NCI-H446 (cell line): ENCODE results near the gene TAF1C.
"Not testable (repeated sequence)": the region's sequence is repeated elsewhere in the genome, so short reads cannot be mapped to it uniquely, and the experiment has no call there.

Source experiments
- DNase-seq, 2 experiments: peaks; one replicate each; lab custom pipeline; 2025; lab: John Stamatoyannopoulos, UW

TAF1C gene

DNA sequence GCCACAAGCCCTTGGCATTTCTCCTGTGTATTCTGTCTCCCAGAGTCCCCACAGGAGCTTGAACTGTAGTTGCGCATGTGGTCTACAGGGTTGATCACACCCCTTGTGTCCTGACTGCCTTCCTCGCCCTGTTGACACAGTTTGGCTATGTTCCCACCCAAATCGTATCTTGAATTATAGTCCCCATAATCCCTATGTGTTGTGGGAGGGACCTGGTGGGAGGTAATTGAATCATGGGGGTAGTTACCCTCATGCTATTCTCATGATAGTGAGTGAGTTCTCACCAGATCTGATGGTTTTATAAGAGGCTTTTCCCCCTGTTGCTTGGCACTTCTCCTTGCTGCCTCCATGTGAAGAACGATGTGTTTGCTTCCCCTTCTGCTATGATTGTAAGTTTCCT is 25.3 kb upstream of the TAF1C start:
- no peak for DNase-seq

DNA sequence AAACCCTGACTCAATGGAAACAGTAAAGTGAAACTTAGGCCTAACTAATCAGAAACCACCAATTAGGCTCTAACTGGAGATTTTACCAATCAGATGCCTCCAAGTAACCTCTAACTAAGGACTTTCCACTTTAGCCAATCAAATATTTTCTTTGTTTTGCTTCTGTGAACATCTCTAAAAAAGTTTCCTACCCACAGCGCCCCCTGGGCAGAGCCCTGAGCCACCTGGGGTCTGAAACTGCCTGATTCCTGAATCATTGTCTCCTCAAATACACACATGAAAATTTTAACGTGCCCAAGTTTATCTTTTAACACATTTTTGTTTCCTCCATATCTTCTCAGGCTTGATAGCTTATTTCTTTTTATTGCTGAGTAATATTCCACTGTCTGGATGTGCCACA is 23.1 kb upstream of the TAF1C start:
- no peak for DNase-seq

DNA sequence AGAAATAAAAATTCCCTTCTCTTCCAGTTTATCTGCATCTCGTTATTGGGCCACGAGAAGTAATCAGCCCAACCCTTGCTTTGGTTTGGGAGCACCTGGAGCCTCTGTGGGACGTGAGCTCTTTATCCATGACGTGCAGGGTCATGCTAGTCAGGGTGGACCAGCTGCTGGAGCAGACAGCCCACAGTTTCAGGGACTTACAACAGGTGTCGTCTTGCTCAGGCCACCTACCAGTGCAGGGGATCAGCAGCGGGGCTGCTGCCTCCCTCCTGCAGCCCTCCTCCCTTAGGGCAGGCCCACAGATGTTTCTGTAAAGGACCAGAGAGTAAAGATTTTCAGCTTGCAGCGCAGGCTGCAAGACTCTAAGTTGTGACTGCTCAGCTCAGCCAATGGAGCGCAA is 21.0 kb upstream of the TAF1C start:
- DNase-seq: no peak

DNA sequence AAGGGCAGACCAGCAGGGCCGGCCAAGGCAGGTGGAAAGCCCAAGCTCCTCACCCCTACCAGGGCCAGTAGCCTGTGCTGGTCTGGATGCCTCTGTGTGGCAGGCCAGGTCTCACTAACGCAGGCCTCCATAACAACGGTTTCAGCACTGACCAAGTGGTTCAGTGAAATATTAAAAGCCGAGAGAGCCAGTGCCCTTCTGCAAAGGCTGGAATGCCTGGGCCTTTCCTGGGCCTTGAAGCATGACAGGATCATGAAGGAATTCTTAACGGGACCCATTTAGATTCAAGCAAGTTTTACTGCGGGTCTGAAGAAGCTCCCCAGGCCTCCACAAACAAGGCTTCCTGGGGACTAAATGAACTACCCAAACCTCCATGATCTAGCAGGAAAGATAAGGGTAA is 20.4 kb upstream of the TAF1C start:
- DNase-seq: no peak

DNA sequence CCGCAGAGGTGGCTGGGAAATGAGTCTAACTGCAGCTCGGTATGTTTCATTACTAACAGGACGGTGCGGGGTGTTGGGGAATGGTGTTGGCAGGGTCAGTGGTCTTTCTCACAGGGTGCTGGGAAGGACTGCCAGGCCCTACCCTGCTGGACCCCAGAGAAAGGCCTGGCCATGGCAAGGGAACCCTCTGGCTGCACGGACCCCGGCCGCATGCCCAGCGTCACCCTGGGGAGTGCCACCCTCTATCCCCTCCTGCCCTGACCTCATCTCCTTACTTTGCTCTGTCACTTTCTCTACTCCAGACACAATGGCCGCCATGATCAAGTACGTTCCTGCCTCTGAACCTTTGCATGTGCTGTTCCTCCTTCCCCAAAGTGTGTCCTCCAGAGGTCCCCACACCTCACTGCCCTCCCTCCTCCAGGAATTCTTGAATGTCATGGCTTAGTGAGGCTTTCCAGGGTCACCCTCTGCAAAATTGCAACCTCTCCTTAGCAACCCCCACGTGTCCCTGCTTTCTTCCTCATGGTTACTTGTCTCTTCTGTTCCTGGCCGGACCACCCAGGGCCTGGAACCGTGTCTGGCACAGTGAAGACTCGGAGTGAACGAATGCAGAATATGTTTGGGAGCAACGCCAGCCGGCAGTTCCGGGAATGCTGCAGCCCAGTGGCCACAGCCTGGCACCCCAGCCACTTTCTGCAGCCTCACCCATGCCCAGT is 19.3 kb upstream of the TAF1C start:
- DNase-seq: no peak

DNA sequence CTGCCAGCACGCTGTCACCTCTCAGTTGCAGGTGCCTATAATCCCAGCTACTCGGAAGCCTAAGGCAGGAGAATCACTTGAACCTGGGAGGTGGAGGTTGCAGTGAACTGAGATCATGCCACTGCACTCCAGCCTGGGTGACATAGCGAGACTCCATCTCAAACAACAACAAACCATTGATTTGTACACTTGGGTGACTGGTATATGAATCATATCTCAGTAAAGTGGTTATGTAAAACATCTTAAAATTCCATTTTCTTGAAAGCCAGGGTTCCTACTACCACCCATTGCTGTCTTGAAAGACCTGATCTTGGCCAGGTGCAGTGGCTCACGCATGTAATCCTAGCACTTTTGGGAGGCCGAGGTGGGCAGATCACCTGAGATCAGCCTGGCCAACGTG is 18.3 kb upstream of the TAF1C start:
- not testable (repeated sequence) for DNase-seq

DNA sequence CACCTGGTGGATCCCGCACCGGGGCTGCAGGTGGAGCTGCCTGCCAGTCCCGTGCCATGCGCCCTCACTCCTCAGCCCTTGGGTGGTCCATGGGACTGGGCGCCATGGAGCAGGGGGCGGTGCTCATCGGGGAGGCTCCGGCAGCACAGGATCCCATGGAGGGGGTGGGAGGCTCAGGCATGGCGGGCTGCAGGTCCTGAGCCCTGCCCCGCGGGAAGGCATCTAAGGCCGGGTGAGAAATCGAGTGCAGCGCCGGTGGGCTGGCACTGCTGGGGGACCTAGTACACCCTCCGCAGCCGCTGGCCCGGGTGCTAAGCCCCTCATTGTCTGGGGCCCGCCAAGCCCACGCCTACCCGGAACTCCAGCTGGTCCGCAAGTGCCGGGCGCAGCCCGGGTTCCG is 17.7 kb upstream of the TAF1C start:
- DNase-seq: not testable (repeated sequence)

DNA sequence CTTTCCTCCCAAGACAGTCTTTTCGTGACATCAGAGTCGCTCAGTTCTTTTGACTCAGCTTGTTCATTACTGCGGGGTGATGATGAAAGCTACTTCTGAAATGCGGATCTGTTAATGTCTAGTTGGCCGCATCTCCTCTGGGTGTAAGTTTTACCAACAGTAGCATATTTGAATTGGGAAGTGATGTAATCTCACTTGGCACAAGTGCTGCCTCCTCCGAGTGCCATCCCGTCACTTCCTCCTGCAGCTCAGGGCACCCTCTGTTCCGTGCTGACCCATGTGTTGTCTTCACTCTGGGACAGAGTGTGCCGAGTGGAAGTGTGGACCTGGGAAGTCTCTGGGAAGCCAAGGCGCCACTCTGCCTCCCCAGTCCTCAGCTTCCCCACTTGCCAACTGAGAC is 13.0 kb upstream of the TAF1C start:
- DNase-seq: no peak

DNA sequence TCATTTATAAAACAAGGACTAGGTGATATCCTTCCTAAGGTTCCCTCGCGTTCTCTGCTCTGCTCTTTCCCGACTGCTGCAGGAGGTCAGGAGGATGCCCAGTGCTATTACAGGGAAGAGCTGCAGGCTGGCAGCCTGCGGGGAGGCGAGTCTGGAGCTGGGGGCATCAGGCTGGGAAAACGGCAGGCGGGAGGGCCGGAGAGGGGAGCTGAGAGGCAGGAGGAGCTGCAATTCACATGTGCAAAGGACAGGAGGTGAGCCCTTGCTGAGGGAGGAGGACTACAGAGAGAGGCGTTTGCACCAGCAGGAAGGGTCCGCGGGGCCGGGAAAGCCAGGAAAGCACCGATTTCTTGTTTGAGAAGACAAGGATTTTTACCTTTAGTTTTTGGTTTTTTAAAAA is 12.2 kb upstream of the TAF1C start:
- DNase-seq: no peak

DNA sequence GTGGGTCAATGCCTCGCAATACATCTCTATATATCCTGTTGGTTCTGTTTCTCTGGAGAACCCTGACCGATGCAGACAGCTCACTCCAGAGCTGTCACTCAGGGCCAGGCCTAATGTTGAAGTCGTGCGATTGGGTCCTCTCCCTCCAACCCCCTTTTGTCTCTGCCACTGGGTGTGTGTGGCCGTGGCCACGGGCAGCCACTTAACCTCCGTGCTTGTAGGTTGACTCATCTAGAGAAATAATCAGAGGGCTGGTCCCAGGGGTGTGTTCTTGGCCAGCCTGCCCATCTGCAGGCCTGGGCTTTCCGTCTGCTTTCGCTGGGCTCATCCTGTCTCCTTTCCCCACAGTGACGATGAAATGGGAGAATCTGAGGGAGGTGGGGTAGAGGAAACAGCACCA is 11.5 kb upstream of the TAF1C start:
- DNase-seq: no peak

DNA sequence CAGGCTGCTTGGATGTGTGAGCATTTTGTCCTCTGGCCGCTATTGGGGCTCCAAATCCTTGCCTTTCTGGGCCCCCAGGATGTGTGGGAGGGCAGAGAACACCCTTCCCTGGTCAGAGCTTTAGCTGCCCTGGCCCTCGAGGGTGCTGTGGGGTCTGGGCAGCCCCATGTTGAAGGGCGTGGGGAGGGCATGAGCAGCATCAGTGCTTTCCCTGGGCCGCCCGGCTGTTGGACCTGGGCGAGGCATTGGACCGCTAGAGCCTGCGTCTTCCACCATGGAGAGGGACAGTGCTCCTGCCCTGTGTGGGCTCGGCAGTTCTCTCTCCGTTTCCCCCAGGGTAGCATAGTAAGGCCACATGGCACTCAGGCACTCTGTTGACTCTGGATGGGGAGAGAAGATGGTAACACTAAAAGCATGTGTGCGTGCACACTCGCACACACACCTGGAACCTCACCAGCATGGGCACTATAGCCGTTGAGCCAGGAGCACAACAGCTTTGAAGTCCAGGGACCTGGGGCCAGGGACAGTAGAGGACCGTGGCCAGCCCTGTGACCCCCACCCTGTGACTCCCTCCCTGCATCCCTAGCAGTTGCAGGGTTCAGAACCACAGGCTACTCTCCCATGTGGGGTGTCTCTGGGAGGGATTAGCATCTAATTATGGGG is 10.7 kb upstream of the TAF1C start:
- DNase-seq: no peak

DNA sequence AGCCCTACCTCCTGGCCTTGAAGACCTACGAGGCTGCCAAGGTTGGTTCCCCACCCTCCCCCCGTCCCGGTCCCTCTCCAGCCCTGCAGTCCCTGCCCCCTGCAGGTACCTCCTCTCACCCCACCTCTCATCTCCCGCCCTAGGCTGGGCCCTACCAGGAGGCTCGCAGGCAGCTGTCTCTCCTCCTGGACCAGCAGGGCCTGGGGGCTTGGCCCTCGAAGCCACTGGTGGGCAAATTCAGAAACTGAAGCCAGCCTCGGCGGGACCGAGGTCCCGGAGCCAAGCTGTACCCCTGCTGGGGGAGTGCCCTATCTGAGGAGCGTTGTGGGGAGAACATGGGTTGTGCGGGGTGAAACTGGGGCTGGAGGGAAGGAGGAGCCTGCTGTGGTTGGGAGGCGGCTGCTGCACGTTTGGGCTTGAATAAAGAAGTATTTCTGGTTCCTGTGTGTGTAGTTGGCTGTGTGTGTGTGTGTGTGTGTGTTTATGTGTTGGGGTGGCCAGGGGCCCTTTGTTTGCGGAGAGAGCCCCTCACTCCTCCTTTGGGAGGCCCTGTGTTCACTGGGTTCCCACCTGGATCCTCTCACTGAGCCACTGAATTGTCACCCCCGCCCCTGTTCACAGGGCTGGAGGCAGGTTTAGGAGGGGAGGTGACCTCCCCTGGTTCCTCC is 10.0 kb upstream of the TAF1C start:
- no peak for DNase-seq

DNA sequence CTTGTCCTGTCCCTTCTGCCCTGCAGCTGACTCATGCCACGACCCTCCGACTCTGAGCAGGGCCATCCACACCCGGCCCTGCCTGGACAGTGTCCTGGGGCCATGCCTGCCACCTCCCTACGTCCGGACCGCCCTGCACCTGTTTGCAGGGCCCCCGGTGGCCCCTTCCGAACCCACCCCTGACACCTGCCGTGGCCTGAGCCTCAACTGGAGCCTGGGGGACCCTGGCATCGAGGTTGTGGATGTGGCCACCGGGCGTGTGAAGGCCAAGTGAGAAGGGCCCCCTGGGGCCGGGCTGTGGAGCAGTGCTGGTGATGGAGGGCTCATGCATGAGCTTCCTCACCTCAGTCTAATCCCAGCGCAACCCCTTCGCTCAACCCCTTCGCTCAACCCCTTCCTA is 9.2 kb upstream of the TAF1C start:
- no peak for DNase-seq

DNA sequence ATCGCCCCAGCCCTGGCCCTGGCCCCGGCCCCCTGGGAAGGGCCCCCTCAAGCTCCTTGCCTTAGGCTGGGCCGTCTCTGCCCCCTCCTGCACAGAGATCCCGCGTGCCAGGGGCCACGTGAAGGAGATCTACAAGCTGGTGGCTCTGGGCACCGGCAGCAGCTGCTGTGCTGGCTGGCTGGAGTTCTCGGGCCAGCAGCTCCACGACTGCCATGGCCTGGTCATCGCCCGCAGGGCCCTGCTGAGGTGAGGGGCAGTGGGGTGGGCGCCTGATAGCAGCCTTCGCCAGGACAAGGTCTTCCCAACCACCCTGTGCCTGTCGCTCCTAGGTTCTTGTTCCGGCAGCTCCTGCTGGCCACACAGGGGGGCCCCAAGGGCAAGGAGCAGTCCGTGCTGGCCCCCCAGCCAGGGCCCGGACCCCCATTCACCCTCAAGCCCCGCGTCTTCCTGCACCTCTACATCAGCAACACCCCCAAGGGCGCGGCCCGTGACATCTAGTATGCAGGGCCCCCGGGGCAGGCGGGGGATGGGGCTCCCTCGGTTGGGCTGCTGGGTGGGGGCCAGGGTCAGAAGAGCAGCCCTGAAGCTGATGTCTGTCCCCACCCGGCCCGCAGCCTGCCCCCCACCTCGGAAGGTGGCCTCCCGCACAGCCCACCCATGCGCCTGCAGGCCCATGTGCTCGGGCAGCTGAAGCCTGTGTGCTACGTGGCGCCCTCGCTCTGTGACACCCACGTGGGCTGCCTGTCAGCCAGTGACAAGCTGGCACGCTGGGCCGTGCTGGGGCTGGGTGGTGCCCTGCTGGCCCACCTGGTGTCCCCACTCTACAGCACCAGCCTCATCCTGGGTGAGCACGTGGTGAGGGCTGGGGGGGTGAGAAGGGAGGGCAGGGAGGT is 8.6 kb upstream of the TAF1C start:
- no peak for DNase-seq

DNA sequence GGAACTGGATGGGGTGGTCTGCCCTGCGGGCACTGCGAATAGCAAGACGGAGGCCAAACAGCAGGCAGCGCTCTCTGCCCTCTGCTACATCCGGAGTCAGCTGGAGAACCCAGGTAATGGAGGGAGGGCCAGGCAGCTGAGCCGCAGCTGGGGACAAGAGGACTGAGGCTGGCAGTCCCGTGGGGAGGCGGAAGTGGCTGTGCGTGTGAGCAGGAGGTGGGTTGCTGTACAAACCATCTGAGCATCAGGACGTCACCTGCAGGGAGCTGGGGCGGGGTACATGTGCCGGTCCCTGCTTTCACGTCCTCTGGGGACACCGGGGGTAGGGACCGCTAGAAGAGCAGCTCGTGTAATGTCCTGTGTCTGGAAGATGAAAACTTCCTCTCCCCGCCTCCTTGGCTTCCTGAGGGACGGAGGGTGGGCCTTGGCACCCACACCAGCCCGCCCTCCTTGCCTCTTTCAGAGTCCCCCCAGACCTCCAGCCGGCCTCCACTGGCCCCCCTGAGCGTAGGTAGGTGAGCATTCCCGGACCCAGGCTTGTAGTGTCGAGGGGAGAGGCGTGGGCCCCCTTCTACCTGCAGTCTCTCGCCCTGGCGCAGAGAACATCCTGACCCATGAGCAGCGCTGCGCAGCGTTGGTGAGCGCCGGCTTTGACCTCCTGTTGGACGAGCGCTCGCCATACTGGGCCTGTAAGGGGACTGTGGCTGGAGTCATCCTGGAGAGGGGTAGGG is 7.8 kb upstream of the TAF1C start:
- no peak for DNase-seq

DNA sequence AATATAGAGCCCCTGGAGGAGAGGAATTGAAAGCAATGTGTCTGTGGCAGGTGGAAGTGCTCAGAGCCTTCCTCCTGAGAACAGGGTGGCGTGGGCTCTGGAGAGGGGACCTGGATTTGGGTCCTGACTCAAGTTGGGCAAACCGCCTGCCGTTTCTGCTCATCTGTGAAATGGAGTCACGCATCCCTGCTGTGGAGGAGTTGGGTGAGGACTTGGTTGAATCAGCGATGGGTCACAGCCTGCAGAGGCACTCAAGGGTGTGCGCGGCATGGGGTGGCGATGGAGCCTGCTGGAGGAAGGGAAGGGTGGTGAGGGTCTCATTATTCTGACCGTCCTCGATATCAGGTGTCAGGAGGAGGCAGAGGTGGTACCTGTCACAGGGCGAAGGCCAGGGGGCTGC is 7.2 kb upstream of the TAF1C start:
- no peak for DNase-seq

DNA sequence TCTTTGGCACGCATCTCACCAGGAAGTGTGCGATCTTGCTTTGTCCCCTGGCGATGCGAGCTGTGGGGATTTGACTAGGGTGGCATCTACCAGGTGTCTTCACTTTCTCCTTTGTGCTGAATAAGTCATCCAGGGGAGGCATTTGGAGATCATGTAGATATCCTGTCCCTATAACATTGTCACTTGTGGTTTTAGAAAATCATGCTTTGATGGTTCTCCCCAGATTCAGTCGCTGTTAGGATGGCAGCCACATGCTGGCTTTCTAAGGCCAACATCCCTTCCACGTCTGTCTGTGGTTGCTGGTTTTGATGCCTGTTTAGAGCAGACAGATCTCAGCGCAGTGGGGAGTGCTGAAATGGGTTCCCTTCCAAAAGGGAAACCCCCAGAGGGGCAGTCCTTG is 6.6 kb upstream of the TAF1C start:
- no peak for DNase-seq

DNA sequence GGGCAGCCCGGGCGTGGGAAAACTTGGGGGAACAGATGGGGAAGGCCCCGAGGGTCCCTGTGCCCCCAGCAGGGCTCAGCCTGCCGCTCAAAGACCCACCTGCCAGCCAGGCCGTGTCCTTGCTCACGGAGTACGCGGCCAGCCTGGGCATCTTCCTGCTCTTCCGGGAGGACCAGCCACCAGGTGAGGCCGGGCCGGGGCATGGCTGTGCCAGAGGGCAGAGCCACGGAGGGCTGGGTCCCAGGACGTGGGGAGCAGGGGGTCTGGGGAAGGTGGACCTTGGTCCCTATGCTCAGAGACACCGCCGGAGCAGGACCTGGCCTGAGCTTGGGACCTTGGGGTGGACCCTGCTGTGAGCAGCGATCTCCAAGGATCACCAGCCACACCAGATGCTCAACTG is 4.6 kb upstream of the TAF1C start:
- DNase-seq: no peak

DNA sequence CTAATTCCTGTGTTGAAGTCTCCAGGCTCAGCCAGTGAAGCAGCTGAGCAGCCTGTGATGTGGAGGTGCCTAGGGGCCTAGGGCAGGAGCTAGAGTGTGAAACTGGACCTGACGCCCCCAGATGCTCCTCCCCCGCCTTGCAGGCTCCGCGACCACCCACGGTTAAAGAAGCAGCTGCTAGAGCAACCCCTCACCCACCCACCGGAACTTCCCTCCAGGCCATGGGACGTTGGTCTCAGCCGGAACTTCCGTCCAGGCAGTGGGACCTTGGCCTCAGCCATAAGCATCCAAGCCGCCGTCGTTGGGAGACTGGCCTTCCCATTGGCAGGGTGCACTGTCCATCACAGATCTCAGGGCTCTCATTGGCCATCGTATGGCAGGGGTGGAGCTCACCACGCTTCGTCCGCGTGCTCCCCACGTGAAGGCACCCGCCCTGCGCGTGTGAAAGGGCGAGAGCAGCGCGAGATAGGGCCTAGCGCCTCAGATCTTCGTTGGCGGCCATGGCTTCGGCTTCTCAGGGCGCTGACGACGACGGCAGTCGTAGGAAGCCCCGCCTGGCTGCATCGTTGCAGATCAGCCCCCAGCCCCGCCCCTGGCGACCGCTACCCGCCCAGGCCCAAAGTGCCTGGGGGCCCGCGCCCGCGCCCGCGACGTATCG is 4.0 kb upstream of the TAF1C start, which contains the start of gene ADAD2:
ADAD2 (plus strand) TSS at position 427 of the 658 bp plus-strand sequence; CDS start at position 501, 74 bp downstream.
- DNase-seq: peak in 1 of 2 experiments; percentile 5

DNA sequence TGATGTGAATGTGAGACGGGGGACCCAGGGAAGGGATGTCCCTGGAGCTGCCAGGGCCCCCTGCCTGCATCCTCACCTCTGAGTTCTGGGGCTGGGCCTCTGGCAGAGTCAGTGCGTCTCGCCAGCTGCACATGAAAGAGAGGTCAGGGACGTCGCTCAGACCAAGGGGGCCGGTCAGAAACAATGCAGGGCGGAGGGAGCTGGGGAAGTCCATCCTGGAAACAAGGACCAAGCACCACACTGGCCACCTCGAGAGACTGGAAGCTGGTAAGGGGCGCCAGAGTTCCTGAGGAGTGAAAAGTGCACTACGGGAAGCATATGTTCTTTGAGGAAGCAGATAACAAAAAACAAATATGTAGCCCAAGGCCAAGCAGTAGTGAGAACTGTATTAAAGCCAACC is 2.1 kb downstream of the TAF1C start:
- DNase-seq: no peak
